Measurements from ENCODE around the gene IKZF1.

- TF ChIP-seq RFX5 (IDR thresholded peaks at IDR 0.05; ENCODE audit: low read depth, low read length) (no peak), CTCF (conservative IDR thresholded peaks at IDR 0.05; ENCODE audit: low read depth, low read length) (no peak), MXI1 (IDR thresholded peaks at IDR 0.05; ENCODE audit: borderline replicate concordance, low read depth, low read length) (no peak), ELK1 (IDR thresholded peaks at IDR 0.05; ENCODE audit: borderline replicate concordance, low read depth, low read length) (no peak), CHD1 (IDR thresholded peaks at IDR 0.05; ENCODE audit: low read depth, low read length) (no peak), MAZ (IDR thresholded peaks at IDR 0.05; ENCODE audit: borderline replicate concordance, low read depth, low read length) (no peak), USF2 (IDR thresholded peaks at IDR 0.05; ENCODE audit: low read depth, low read length) (no peak), SMC3 (IDR thresholded peaks at IDR 0.05; ENCODE audit: low read depth, low read length) (no peak), BHLHE40 (IDR thresholded peaks at IDR 0.05; ENCODE audit: low read depth, low read length) (no peak), POLR2A (IDR thresholded peaks at IDR 0.05; ENCODE audit: low read depth, low read length) (no peak), CEBPB (IDR thresholded peaks at IDR 0.05; ENCODE audit: low read depth, low read length) (no peak), RAD21 (IDR thresholded peaks at IDR 0.05; ENCODE audit: low read length) (no peak)
Measured at GRCh38 chr7:50363327-50364060, 59.0 kb downstream of the IKZF1 start.
